OCI-LY7 (cell line): ENCODE results near the gene SLC2A8. TPM values are rescaled to one million over a fixed set of nuclear protein-coding genes. Genes with fewer than 3 reads are reported as not detected.
A peak's percentile ranks its signal among the peaks of the same experiment; 100 is the strongest.

Experiments
- BruUV-seq: library from RNA; stranded (reverse); fragments of 400-500 nt; replicated peaks from 2 replicates; lab custom pipeline; 2021; lab: Mats Ljungman, UMichigan
- CTCF ChIA-PET: fragments of 300-600 bp; sonication (Branson Sonifier 250); formaldehyde crosslinking; loops from one replicate; lab custom pipeline; 2022; ENCODE audit warnings: antibody characterized with exemption; ENCODE audit not compliant: unreplicated experiment; lab: Charles Lee
- POLR2A ChIA-PET: fragments of 300-600 bp; sonication (Branson Sonifier 250); formaldehyde crosslinking; loops from one replicate; lab custom pipeline; 2022; ENCODE audit warnings: antibody characterized with exemption; lab: Charles Lee
- DNase-seq: peaks from one replicate; pipeline ENCODE4 v3.0.0-alpha.2; 2015; ENCODE audit warnings: low spot score
- H2AFZ ChIP-seq: fragments of 200-600 bp; sonication (generic), shearing (Covaris generic); 2 replicates; pipeline ENCODE4 v1.6.1; 2014; ENCODE audit warnings: mild to moderate bottlenecking, antibody characterized with exemption, low read length, moderate library complexity
- H3K27ac ChIP-seq: fragments of 200-600 bp; sonication (generic); 2 replicates; pipeline ENCODE4 v1.5.1; 2014; ENCODE audit warnings: mixed run types, low read depth, mild to moderate bottlenecking, moderate library complexity, low read length, inconsistent platforms; ENCODE audit not compliant: poor library complexity, severe bottlenecking
- H3K36me3 ChIP-seq: fragments of 200-600 bp; sonication (generic); 2 replicates; pipeline ENCODE4 v1.6.1; 2014; ENCODE audit warnings: mild to moderate bottlenecking, antibody characterized with exemption, low read length, moderate library complexity, mixed read lengths; ENCODE audit not compliant: insufficient read depth
- H3K4me1 ChIP-seq: fragments of 200-600 bp; sonication (generic); 2 replicates; pipeline ENCODE4 v1.5.1; 2014; ENCODE audit warnings: mild to moderate bottlenecking, low read length; ENCODE audit not compliant: insufficient read depth, poor library complexity, severe bottlenecking
- H3K4me2 ChIP-seq: fragments of 200-600 bp; sonication (generic); 2 replicates; pipeline ENCODE4 v1.6.1; 2014; ENCODE audit warnings: mild to moderate bottlenecking, low read length
- H3K4me3 ChIP-seq: fragments of 200-600 bp; sonication (generic); 2 replicates; pipeline ENCODE4 v1.5.1; 2014; ENCODE audit warnings: mild to moderate bottlenecking, low read depth, low read length; ENCODE audit not compliant: poor library complexity, severe bottlenecking
- H3K79me2 ChIP-seq: fragments of 200-600 bp; sonication (generic); 2 replicates; pipeline ENCODE4 v1.6.1; 2016; ENCODE audit warnings: low read depth, mild to moderate bottlenecking, low read length, moderate library complexity, mixed read lengths; ENCODE audit not compliant: insufficient read depth
- H3K9me2 ChIP-seq: fragments of 200-600 bp; sonication (generic); 2 replicates; pipeline ENCODE4 v1.6.1; 2016; ENCODE audit warnings: mild to moderate bottlenecking, low read length, mixed read lengths; ENCODE audit not compliant: insufficient read depth
- H3K9me3 ChIP-seq: fragments of 200-600 bp; sonication (generic); 2 replicates; pipeline ENCODE4 v1.6.1; 2014; ENCODE audit warnings: mild to moderate bottlenecking, mixed run types, low read length, mixed read lengths
- H4K20me1 ChIP-seq: fragments of 200-600 bp; sonication (generic); 2 replicates; pipeline ENCODE4 v1.6.1; 2014; ENCODE audit warnings: mild to moderate bottlenecking, antibody characterized with exemption, low read length, moderate library complexity, mixed read lengths; ENCODE audit not compliant: insufficient read depth
- EZH2phosphoT487 ChIP-seq: fragments of 200-600 bp; sonication (generic); IDR thresholded peaks from 2 replicates; pipeline ENCODE4 v1.6.1; 2018; ENCODE audit warnings: low read depth, borderline replicate concordance, mild to moderate bottlenecking, mixed run types, antibody characterized with exemption, low read length, moderate library complexity, mixed read lengths
- intact Hi-C: fragments of 100-400 bp; cut with micrococcal nuclease; formaldehyde crosslinking; loops from one replicate; pipeline ENCODE4 v1.10.0; 2022; ENCODE audit not compliant: unreplicated experiment
- total RNA-seq, 2 experiments: library from RNA; depleted of rRNA in 1 of 2; stranded (reverse); fragments of >200 nt in 1 of 2; shearing (Covaris generic) in 1 of 2; gene quantifications; 2 replicates each; pipeline ENCODE4 v1.2.3, GENCODE V29; 2014 to 2022
- TF ChIP-seq, protein P1 (sequence below): fragments of 200-600 bp; sonication (generic); conservative IDR thresholded peaks from 2 replicates; pipeline ENCODE4 v1.5.1; 2014; ENCODE audit warnings: mild to moderate bottlenecking, antibody characterized with exemption, low read length, moderate library complexity, mixed read lengths

SLC2A8 gene
- total RNA-seq, 2 experiments from 2014 or later: 11.9 to 19.6 TPM

DNA sequence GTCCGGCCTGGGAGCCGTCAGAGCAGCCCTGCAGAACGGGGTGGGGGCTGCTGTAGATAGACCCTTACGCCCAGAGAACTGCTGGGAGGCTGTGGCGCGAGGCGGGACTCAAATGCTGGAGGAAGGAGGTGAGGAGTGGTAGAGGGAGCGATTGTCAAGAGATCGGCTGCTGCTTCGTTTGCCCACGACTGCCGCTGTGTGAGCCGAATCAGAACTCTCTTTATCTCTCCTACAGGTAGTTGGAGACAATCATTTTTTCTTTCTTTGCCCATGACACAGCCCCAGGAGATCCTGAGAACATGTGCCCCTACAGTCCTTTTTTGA lies 27.7 kb downstream of the SLC2A8 start:
- peaks cover 22% of the 10 kb centered on the region for H3K36me3 ChIP-seq
- TF ChIP-seq, protein P1, sequence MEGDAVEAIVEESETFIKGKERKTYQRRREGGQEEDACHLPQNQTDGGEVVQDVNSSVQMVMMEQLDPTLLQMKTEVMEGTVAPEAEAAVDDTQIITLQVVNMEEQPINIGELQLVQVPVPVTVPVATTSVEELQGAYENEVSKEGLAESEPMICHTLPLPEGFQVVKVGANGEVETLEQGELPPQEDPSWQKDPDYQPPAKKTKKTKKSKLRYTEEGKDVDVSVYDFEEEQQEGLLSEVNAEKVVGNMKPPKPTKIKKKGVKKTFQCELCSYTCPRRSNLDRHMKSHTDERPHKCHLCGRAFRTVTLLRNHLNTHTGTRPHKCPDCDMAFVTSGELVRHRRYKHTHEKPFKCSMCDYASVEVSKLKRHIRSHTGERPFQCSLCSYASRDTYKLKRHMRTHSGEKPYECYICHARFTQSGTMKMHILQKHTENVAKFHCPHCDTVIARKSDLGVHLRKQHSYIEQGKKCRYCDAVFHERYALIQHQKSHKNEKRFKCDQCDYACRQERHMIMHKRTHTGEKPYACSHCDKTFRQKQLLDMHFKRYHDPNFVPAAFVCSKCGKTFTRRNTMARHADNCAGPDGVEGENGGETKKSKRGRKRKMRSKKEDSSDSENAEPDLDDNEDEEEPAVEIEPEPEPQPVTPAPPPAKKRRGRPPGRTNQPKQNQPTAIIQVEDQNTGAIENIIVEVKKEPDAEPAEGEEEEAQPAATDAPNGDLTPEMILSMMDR: no peak
- no peak for TF ChIP-seq EZH2phosphoT487
- peak; percentile 27 for DNase-seq
- peak overlapping the region; percentile 96; the same call in 1 of the 2 replicates for H2AFZ ChIP-seq
- peaks cover 22% of the 10 kb centered on the region for H3K4me1 ChIP-seq
- peaks cover 36% of the 10 kb centered on the region; the same call in 1 of the 2 replicates for H3K79me2 ChIP-seq
- no TSS peak for BruUV-seq
- H3K4me3 ChIP-seq: peak overlapping the region; percentile 84
- no peaks in the 10 kb centered on the region for H3K9me2 ChIP-seq
- intact Hi-C loops: loop anchor here (1.0 to 2.0 kb wide), 3 partner anchors 27 to 210 kb away; partner anchors contain the start of genes LRSAM1, RPL12 and SLC2A8
- peak overlapping the region; percentile 41 for H3K27ac ChIP-seq
- H4K20me1 ChIP-seq: no peaks in the 10 kb centered on the region
- H3K4me2 ChIP-seq: peak overlapping the region; percentile 97
- POLR2A ChIA-PET: interaction anchor here (0.6 to 1.0 kb wide), 2 partner anchors 17 to 44 kb away, joined by 3 to 4 read pairs; no protein-coding TSS in a partner anchor
- no peaks in the 10 kb centered on the region for H3K9me3 ChIP-seq
- CTCF ChIA-PET: no interaction called here

DNA sequence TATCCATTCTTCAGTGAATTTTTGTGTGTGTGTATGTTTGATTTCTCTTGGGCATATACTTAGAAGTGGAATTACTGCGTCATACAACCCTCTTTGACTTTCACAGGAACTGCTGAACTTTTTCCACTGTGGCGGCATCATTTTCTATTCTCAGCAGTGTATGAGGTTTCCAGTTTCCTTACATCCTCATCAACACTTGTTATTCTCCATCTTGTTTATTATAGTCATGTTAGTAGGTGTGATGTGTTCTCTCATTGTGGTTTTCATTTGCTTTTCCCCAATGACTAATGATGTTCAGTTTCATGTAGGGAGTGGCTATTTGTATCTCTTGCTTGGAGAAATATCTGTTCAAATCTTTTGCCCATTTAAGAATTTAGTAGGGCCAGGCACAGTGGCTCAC lies 29.8 kb downstream of the SLC2A8 start:
- CTCF ChIA-PET: no interaction called here
- Histone ChIP-seq H3K27ac (no peak overlapping the region), H3K4me2 (no peak overlapping the region), H3K9me2 (no peaks in the 10 kb centered on the region), H4K20me1 (no peaks in the 10 kb centered on the region), H3K36me3 (peaks cover 40% of the 10 kb centered on the region), H3K9me3 (no peaks in the 10 kb centered on the region), H3K4me3 (no peak overlapping the region), H2AFZ (no peak overlapping the region), H3K79me2 (peaks cover 36% of the 10 kb centered on the region; the same call in 1 of the 2 replicates), H3K4me1 (peaks cover 22% of the 10 kb centered on the region)
- no peak for DNase-seq
- TF ChIP-seq, protein P1: no peak
- TF ChIP-seq EZH2phosphoT487: no peak
- intact Hi-C loops: no loop called here
- POLR2A ChIA-PET: interaction anchor here (0.7 kb wide), 1 partner anchor 17 kb away, joined by 6 read pairs; no protein-coding TSS in a partner anchor
- TSS peak; percentile 49 for BruUV-seq

DNA sequence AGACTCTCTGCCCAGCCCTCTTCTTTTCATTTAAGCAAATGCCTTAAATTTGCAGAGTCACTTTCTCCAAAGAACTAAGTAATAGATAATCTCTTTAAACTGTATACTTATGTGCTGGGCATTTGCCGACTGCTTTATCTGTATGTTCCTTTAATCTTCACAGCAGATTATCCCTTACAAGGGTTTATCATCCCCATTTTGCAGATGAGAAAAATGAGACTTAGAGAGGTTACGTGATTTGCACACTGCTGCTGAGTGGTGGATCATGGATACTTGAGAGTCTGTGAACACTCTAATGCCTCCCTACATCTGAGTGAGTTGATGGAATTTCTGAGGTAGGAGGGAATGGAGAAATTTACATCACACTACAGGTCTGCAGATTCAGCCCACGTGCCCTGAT lies 31.4 kb downstream of the SLC2A8 start:
- no peaks in the 10 kb centered on the region for H4K20me1 ChIP-seq
- POLR2A ChIA-PET: no interaction called here
- intact Hi-C loops: no loop called here
- peaks cover 47% of the 10 kb centered on the region for H3K36me3 ChIP-seq
- H3K79me2 ChIP-seq: peaks cover 28% of the 10 kb centered on the region; the same call in 1 of the 2 replicates
- no peaks in the 10 kb centered on the region for H3K9me2 ChIP-seq
- CTCF ChIA-PET: no interaction called here
- BruUV-seq: no TSS peak
- no peak overlapping the region for H3K4me3 ChIP-seq
- no peak for DNase-seq
- no peak overlapping the region for H3K4me2 ChIP-seq
- no peaks in the 10 kb centered on the region for H3K9me3 ChIP-seq
- no peak overlapping the region for H3K27ac ChIP-seq
- H2AFZ ChIP-seq: no peak overlapping the region
- peaks cover 13% of the 10 kb centered on the region for H3K4me1 ChIP-seq
- TF ChIP-seq EZH2phosphoT487: no peak
- TF ChIP-seq, protein P1: no peak
